ENCODE results near the gene LTBP2.

LTBP2 gene

DNA sequence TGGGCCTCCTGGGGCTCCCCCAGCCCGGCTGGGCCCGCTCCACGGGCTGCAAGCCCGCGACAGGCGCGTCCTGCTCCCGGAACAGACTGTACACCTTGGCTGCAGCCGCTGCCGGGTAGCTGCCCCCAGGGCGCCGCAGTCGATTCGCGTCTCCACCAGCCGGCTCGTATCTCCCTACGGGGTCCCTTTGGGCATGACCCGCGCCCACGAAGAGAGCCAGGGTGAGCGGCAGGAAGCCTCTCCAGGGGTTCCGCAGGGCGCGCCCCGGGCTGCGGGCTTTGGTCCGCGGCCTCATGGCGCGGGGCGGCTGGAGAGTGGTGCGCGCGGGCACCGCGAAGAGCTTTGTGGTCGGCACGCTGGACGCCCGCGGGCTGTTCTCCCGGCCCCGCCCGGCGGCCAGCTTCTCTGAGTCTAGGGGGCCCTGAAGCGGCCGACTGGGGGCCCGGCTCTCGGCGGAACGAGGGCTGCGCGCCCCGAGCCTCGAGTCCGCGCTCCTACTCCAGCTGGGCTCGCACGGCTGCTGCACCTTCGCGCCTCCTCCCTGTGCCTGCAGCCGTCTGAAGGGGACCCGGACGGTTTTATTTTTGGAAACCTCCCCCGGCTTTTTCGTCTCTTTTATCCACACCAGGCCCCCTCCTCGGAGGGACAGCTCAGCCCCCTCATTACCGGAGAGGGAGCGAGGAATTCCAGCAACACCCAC lies at the start of gene LTBP2:
LTBP2 (minus strand) TSS at position 588 of the 700 bp plus-strand sequence; CDS start at position 295, 293 bp downstream.
- DNase-seq (ENCODE audit: low read depth): no peak

DNA sequence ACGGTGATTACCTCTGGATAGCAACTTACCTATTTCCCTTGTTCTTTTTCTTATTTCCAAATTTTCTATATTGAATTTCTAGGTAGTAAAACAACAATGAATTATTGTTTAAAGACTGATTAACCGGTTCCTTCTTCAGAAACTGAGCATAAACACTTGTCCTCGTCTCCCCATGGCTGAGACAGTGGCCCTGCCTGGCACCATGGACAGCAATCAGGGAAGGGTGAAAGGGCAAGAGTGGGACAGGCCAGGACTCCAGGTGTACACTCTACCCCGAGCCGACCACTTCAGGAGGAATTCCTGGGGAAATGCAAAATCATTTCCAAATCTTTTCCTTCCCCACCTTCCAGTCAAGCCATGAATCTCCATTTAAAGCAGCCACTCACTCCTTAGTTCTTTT lies 48.8 kb upstream of the LTBP2 start:
- DNase-seq (ENCODE audit: low read depth): no peak

DNA sequence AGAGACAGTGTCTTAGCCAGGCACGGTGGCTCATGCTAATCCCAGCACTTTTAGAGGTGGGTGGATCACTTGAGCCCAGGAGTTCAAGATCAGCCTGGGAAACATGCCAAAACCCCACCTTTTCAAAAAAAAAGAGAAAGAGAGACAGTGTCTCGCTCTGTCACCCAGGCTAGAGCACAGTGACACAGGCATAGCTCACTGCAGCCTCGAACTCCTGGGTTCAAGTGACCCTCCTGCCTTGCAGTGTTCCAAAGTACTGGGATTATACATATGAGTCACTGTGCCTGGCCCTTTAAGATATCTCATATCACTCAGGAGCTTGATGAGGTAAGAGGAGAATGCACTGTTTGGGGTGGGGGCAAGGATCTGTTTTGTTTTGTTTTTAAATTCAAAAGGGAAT lies 48.1 kb upstream of the LTBP2 start:
- DNase-seq (ENCODE audit: low read depth): no peak

DNA sequence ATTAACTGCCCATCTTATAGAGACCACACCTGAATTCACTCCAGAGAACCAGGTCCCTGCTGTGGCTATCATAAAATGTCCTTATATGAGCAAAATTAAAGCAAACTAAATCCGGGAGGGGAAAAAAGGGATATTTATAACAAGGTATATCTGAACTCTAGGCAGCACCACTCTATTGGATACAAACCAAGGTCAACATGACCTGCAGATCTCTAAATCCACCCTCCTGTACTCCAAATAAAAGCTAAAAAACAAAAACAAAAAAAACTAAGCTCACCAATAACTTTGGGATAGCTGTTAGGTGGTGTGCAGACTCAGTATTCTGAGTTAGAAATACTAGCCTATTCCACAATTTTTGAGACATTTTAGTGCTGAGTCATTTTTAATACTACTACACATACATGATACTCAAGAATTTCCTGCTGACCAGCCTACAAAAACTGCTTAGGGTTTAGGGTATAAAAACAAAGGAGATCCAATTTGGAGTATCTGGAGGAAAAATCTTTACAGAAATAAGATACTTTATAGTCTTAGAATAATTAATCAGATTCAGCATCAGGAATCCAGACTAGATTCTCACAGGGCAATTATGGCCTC lies 46.6 kb upstream of the LTBP2 start:
- no peak for DNase-seq (ENCODE audit: low read depth)

DNA sequence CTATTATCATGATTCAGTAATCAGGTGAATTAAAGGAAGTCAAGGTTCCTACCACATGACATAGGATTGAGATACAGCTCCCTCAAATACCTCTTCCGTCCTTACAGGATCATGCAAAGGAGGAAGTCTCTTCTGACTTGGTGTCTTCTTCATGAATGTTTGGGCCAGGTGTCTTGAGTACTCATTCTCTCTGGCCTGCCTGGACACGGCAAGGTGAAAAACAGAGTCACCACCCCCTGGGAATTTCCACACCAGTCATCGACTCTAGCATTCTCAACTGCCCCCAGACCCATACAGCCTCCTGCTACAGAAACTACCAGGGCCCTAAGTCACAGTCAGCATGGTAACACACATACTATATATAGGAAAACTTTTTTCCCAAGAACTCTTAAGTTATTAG lies 44.9 kb upstream of the LTBP2 start:
- no peak for DNase-seq (ENCODE audit: low read depth)

DNA sequence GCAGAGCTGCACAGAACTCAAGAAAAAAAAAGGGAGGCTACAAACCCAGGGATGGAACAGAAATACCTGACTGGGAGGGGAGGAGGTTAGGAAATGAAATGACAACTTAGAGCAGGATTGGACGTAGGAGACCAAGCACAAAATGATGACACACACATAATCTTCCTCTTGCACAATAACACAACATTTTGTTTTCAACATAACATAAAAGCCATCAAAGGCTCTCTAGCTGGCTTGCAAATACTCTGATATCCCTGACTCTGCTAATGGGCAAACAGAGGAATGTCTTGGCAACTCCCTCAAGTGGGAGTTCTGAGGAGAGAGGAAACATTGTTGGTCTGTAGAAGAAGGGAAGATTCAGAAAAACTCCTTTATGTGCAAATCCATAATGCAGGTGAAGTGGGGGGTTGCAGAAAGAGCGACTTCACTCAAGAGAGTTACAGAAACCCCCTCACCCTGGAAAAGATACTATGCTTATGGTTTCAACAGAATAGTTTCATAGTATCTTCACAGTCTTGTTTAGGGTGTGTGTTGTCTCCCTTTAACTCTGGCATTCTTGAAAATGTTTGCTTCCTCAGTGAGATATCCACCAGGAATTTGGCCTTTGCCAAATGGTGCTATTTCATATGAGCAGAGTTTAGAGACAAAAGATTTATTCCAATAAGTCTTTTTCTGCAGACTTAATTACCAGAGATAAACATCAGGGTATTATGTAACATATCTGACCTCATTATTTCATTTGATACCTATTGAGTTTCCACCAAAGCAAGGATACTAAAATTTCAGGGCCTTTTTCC lies 43.8 kb upstream of the LTBP2 start:
- peak; percentile 84 for DNase-seq (ENCODE audit: low read depth)

DNA sequence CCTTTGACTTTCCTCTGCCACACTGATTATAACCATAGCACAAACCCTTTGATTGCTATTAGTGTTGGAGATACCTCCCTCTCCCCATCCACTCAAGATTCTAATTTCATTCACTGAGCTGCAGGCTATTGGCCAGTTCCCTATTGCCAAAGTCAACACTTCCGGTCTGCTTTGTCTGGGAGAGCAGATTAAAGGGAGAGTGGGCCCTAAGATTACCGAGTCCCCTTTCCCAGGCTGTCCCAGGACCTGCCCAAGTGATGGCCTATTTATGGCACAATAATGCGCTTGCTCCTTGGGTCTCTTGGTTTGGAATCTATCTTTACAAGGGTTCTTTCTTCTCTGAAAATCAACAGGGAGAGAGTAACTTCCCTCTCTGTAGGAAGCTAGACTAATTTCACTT lies 42.9 kb upstream of the LTBP2 start:
- DNase-seq (ENCODE audit: low read depth): no peak

DNA sequence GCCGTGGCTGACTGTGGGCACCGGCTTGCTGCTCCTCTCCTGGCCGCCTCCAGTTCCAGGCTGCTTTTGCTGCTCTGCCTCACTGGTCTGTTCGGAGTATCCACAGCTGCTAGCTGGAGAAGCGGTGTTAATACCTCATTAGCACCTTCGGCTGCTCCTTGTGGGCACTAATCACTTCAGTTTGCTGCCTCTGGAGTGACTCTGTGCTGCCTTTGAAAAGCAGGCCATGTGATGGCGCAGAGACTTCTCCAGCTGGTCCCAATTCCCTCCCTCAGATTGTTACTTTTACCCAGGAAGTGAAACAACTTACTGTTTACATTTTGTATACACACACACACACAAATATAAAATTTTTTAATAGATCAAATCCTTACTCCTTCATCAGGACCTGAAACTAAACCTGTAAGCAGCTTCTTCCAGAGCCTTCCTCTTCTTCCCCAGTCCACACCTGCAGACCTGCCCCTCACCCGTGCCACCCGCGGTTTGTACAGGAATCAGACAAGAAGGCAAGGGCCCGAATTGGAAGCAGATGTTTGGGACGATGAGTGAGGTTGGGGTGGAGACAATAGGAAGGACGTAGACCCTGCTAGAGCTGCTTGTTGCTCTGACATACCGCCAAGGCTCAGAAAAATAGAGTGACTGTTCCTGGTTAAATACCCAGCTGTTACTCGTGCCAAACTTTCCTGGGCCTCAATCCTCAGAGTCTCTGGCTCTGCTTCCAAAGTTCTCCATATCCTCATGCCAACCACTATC lies 41.5 kb upstream of the LTBP2 start:
- no peak for DNase-seq (ENCODE audit: low read depth)

DNA sequence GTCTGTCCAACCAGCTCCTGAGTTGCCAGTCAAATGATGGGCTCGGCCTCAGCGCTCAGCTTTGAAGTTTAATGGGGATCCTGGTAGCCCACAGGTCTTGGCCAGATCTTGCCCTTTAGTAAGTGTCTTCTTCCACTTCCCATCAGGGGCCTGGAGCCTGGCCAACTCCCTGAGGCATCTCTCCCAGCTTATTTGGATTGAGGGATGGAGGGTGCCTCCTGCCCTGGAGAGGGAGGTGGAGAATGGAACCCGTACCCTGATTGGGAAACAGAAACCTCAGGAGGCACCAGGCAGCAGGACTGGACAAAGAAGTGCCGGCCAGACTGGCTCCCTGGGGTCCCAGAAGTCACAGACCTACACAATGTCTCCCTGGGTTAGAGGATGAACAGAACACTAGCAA lies 40.5 kb upstream of the LTBP2 start:
- no peak for DNase-seq (ENCODE audit: low read depth)

DNA sequence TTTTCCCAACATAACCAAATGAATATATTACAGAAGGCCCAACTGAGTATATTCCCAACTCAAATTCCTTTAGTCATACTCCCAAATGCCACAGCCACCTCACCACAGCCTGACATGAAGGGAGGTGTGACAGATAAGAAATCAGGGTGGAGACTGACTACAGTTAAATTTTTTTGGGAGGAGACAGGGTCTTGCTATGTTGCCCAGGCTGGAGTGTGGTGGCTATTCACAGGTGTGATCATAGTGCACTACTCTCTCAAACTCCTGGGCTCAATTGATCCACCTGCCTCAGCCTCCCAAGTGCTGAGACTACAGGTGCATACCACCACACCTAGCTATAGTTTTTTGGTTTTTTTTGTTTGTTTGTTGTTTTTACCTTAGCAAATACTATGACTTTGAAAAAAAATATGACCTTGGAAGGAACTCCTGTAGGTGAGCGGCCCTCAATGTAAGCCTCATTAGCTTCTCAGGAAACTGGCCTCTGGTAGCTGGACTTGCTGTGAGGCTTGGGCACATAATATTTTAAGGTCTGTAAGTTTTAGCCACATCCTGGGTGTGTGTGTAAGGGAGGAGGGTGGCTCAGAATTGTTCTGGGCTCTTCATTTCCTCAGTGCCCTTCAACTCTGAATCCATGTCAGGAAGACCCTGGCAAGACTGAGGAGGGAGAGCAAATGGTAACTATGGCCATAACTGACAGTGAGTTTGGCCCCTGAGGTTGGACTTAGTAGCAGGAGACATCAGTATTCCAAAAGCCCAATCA lies 39.1 kb upstream of the LTBP2 start:
- no peak for DNase-seq (ENCODE audit: low read depth)

DNA sequence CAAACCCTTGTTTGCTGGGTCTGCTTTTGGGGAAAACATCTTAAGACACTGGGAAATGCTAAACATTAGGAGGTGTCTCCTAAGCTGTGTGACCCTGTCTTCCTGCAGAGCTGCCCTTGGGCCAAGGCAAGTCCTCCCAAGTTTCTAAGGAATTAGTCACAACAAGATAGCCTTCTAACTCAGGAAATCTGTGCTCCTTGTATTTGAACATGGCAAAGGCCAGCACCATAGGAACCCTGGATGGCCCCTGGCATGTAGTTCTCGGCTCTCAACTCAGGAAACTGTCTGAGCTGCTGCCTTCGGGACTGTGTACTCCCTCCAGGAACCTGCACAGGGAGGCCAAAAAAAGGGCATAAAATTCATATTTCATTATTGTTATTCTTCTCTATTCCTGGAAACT lies 37.6 kb upstream of the LTBP2 start:
- no peak for DNase-seq (ENCODE audit: low read depth)

DNA sequence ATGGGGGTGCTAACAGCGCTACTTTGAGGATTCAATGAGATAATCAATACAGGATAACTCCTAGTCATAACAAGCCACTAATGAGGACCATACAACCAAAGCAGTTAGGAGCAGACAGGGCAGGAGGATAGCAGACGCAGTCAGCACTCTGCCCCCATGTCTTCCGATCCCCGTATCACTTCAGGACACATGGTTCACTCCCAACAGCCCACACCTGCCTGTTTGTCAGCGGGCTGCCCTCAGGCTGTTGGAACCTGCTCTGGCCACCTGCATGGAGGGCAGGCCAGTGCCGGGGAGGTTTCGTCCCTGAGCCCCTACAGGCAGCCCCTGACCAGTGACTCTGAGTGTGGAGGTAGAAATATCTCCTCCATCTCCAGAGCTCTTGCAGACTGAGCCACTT lies 37.1 kb upstream of the LTBP2 start:
- no peak for DNase-seq (ENCODE audit: low read depth)

DNA sequence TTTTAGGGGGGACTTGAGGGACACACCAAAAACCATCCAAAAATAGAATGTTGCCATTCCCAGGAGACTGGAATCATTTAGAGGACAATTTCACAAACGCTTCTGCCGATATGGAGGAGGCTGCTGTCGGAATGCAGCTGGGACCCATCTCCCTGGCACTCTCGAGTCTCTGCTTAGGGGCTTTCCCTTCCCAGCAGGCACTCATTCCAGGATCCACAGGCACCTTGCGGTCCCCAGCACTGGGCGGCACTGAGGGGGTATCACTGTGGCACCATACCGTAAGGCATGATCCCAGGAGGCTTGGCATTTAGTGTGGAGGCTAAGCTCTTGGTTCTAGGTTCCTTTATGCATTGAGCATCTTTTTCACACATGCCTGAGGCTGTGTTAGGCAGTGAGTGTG lies 36.6 kb upstream of the LTBP2 start:
- no peak for DNase-seq (ENCODE audit: low read depth)

DNA sequence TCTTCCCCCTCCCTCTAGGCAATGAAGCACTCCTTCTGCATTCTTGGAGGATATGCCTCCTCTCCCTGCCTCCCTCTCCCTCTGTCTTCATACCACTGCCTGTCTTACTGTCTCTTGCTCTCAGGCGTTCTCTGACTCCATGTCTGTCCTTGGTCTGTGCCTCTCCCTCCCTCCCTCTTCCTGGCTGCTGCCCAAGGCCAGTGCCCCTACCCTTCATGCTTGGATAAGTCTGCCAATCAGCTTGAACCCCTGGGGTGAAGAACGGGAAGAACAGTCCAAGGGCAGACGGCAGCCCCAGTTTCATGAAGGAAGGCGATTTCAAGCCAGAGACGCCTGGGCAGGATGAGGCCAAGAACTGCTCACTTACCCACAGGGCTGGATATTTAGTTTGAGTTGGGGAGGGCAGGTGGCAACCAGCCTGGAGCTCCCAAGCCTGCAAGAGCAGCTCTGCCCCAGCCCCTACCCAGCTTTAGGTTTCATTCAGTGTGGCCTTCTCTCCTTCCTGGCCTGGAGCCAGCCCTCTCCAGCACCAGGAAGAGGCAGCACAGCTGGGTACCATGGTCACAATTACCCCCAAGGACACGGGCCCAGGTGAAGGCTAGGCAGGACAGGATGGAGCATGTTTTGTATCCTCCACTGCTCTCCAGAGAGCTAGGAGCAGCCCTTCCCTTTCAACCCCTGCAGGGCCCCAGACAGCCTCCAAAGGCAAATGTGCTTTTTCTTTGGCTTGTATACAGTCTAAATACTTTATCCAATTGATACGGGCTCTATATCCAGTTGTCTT lies 35.8 kb upstream of the LTBP2 start:
- no peak for DNase-seq (ENCODE audit: low read depth)

DNA sequence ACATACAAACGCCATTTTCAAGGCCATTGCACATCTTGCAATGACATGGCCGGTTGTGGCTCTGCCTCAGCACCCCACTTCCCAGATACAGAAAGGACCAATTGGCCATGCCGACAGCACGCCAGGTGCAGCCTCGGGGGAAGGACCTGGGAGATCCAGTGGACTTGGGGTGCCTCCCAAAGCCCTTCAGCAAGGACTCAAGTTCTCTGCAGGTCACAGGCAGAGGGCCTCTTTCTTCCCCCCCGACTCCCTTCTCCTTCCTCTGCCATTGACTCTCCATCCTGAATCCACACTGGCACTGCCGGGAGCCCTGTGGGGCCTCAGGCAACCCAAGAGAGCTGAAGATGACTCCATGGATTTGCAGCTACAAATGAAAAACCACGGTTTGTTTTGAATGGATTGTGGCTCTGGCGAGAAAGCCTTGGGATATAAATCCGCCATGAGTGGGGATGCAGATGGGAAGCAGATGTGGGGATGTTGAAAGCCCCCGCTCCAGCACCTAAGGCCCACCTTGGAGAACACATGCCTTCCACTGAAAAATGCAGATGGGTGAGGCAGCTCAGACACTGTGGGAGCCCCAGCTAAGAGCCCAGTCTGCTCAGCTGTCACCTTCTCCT lies 35.1 kb upstream of the LTBP2 start:
- no peak for DNase-seq (ENCODE audit: low read depth)

DNA sequence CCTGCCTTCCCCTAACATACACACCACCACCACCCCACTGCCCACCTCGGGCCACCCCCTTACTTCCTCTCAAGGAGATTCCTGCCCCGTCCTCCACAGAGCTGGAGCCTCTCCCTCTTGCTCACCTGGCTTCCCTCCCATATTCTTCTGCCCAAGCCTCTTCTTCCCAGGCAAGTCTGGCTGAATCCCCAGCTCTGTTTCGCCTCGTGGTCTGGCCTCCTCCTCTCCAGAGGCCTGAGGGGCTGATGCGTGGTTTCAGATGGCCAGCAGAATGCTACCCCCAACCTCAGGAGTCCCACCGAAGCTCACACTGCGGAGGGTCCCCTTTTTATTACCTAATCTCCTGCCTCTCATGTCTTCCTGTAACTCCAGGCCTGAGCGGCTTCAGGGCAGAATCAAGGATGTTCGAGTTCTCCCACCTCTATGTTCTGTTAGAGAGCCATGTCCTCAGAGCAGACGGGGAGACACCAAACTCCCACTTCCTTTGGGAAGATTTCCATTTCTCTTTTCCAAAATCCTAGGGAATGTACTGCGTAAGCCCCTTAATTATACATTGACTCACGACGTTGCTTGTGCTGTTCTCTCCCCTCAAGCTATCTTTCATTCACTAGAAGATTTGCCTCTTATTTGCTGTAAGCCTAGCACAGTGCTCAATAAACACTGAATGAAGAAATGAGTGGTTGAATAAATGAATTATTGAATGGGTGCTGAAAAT lies 33.9 kb upstream of the LTBP2 start:
- DNase-seq (ENCODE audit: low read depth): no peak

DNA sequence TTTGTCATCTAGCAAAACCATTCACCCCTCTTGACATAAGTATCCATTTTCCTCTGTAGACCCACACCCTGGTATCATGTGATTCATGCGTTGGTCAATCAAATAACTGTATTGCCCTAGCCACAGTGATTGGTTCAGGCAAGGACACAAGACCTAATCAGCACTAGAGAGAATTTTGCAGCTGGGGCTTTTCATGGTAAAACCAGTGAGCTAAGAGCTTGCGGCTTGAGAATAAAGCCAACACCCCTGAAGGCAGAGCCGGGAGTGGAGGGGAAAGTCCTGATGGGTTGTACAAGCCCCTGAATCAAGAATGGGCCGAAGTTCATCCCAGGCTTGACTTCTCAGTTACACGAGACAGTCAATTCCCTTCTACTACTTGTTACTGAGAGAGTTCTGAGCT lies 33.2 kb upstream of the LTBP2 start:
- DNase-seq (ENCODE audit: low read depth): no peak

DNA sequence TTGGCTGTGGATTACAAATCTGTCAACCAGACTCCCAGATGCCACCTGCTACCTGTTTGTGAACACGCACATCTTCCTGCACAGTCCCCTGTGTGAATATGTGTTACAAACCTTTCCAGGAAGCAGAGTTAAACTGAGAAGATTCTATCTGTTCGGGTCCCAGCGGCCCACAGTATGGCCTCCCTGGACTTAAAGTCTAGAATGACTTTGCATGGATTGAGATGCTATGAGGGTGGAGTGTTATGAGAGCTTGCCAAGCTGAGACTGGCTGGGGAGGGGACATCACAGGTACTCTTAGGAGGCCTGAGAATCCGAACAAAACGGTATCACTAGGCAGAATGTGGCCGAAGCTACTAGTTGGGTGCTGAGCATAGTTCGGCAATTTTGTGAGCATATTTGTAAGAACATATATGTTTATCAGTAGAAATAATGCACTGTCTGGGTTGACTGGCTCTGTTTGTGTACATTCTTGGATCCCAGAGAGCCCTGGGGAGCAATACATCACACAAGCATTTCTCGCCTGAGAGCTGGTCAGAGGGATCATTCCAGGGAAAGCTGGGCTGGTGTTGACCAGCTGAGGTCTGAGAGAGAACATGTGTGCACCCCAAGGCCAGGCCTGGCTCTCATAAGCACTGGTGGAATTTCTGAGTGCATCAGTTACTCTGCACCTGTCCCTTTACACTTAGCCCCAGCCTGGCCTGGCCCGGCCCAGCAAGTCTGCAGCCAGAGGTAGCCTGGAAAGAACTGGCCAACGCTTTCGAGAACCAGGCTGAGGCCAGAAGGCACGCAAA lies 29.8 kb upstream of the LTBP2 start:
- no peak for DNase-seq (ENCODE audit: low read depth)

DNA sequence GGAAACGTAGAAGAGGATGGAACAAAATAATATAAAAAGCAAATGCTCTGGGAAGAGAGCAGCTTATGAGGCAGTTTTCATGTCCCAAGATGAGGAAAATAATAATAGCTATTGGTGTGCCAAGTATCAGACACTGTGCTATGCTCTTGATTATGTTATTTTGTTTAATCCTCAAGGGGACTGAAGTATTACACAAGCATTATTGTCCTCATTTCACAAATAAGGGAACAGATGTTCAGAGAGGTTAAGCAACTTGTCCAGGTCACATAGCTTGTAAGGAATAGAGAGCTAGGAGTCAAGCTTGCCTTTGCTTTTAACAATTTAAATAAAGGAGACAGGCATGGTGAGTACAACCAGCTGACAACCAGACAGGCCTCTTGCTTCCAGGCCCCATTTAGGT lies 26.9 kb upstream of the LTBP2 start:
- DNase-seq (ENCODE audit: low read depth): no peak

Data from GM04503 (cell line).